ES-I3 (cell line): ENCODE measurements around the gene KIFAP3.

ENCODE experiments used
- H3K36me3 ChIP-seq: 2 replicates; pipeline ENCODE4 v1.6.1; 2013; ENCODE audit warnings: mild to moderate bottlenecking, low read length, control low read depth, moderate library complexity; ENCODE audit not compliant: insufficient read depth
- H3K4me1 ChIP-seq: 2 replicates; pipeline ENCODE4 v1.6.1; 2013; ENCODE audit warnings: mild to moderate bottlenecking, control low read depth, low read length; ENCODE audit not compliant: insufficient read depth
- H3K9ac ChIP-seq: 2 replicates; pipeline ENCODE4 v1.6.1; 2013; ENCODE audit warnings: low read depth, mild to moderate bottlenecking, low read length, moderate library complexity
- H3K9me3 ChIP-seq: 2 replicates; pipeline ENCODE4 v1.6.1; 2013; ENCODE audit warnings: mild to moderate bottlenecking, low read length, moderate library complexity; ENCODE audit not compliant: control insufficient read depth, insufficient read depth

The KIFAP3 gene

GRCh38 chr1:169985757-169986156 is 88.7 kb downstream of the KIFAP3 start:
- no peaks in the 10 kb centered on the region for H3K36me3 ChIP-seq
- no peaks in the 10 kb centered on the region for H3K4me1 ChIP-seq
- no peaks in the 10 kb centered on the region for H3K9me3 ChIP-seq
- H3K9ac ChIP-seq, result no peak overlapping the region

GRCh38 chr1:169974067-169974466 is 100.4 kb downstream of the KIFAP3 start:
- Histone ChIP-seq H3K9me3 (no peaks in the 10 kb centered on the region), H3K36me3 (no peaks in the 10 kb centered on the region), H3K4me1 (no peaks in the 10 kb centered on the region), H3K9ac (no peak overlapping the region)

GRCh38 chr1:169970114-169970513 is 104.4 kb downstream of the KIFAP3 start:
- H3K9ac ChIP-seq, result no peak overlapping the region
- no peaks in the 10 kb centered on the region for H3K36me3 ChIP-seq
- no peaks in the 10 kb centered on the region for H3K9me3 ChIP-seq
- H3K4me1 ChIP-seq, result no peaks in the 10 kb centered on the region

- no peaks in the 10 kb centered on the region for H3K36me3 ChIP-seq
- H3K4me1 ChIP-seq, result no peaks in the 10 kb centered on the region
- no peak overlapping the region for H3K9ac ChIP-seq
- H3K9me3 ChIP-seq, result no peaks in the 10 kb centered on the region
Observed at GRCh38 chr1:169968174-169968573, 106.3 kb downstream of the KIFAP3 start.

GRCh38 chr1:169964206-169964605 is 110.3 kb downstream of the KIFAP3 start:
- Histone ChIP-seq H3K36me3 (no peaks in the 10 kb centered on the region), H3K9me3 (no peaks in the 10 kb centered on the region), H3K9ac (no peak overlapping the region), H3K4me1 (no peaks in the 10 kb centered on the region)

- Histone ChIP-seq H3K4me1 (no peaks in the 10 kb centered on the region), H3K9ac (no peak overlapping the region), H3K36me3 (no peaks in the 10 kb centered on the region), H3K9me3 (no peaks in the 10 kb centered on the region)
Observed at GRCh38 chr1:169959686-169960085, 114.8 kb downstream of the KIFAP3 start.

GRCh38 chr1:169958987-169959386 is 115.5 kb downstream of the KIFAP3 start:
- H3K9me3 ChIP-seq, result no peaks in the 10 kb centered on the region
- H3K4me1 ChIP-seq, result no peaks in the 10 kb centered on the region
- no peak overlapping the region for H3K9ac ChIP-seq
- H3K36me3 ChIP-seq, result no peaks in the 10 kb centered on the region

- Histone ChIP-seq H3K36me3 (no peaks in the 10 kb centered on the region), H3K9ac (no peak overlapping the region), H3K4me1 (no peaks in the 10 kb centered on the region), H3K9me3 (no peaks in the 10 kb centered on the region)
Observed at GRCh38 chr1:169957884-169958283, 116.6 kb downstream of the KIFAP3 start.

GRCh38 chr1:169951108-169951507 is 123.4 kb downstream of the KIFAP3 start:
- Histone ChIP-seq H3K9ac (no peak overlapping the region), H3K36me3 (no peaks in the 10 kb centered on the region), H3K9me3 (no peaks in the 10 kb centered on the region), H3K4me1 (no peaks in the 10 kb centered on the region)

GRCh38 chr1:169949139-169949538 is 125.4 kb downstream of the KIFAP3 start:
- no peak overlapping the region for H3K9ac ChIP-seq
- H3K36me3 ChIP-seq, result no peaks in the 10 kb centered on the region
- H3K4me1 ChIP-seq, result no peaks in the 10 kb centered on the region
- no peaks in the 10 kb centered on the region for H3K9me3 ChIP-seq

- Histone ChIP-seq H3K36me3 (no peaks in the 10 kb centered on the region), H3K9ac (no peak overlapping the region), H3K9me3 (no peaks in the 10 kb centered on the region), H3K4me1 (no peaks in the 10 kb centered on the region)
Observed at GRCh38 chr1:169946206-169946605, 128.3 kb downstream of the KIFAP3 start.

GRCh38 chr1:169945181-169945580 is 129.3 kb downstream of the KIFAP3 start:
- H3K9ac ChIP-seq, result no peak overlapping the region
- H3K36me3 ChIP-seq, result no peaks in the 10 kb centered on the region
- H3K4me1 ChIP-seq, result no peaks in the 10 kb centered on the region
- no peaks in the 10 kb centered on the region for H3K9me3 ChIP-seq

- H3K36me3 ChIP-seq, result no peaks in the 10 kb centered on the region
Observed at GRCh38 chr1:169944621-169945020, 129.9 kb downstream of the KIFAP3 start.

GRCh38 chr1:169943963-169944526 is 130.4 kb downstream of the KIFAP3 start:
- no peaks in the 10 kb centered on the region for H3K9me3 ChIP-seq
- H3K9ac ChIP-seq, result no peak overlapping the region
- H3K36me3 ChIP-seq, result no peaks in the 10 kb centered on the region
- H3K4me1 ChIP-seq, result no peaks in the 10 kb centered on the region

More at GRCh38 chr1:169944621-169945020, 129.9 kb downstream of the KIFAP3 start:
- Histone ChIP-seq H3K4me1 (no peaks in the 10 kb centered on the region), H3K9me3 (no peaks in the 10 kb centered on the region), H3K9ac (no peak overlapping the region)

- no peak overlapping the region for H3K9ac ChIP-seq
- no peaks in the 10 kb centered on the region for H3K4me1 ChIP-seq
Observed at GRCh38 chr1:169941982-169942830, 132.3 kb downstream of the KIFAP3 start.

More at GRCh38 chr1:169941982-169942830, 132.3 kb downstream of the KIFAP3 start:
- no peaks in the 10 kb centered on the region for H3K9me3 ChIP-seq
- no peaks in the 10 kb centered on the region for H3K36me3 ChIP-seq
